Ishikawa (cell line): ENCODE measurements around the gene DDB1.

ENCODE experiments used
- CEBPB ChIP-seq: IDR thresholded peaks from 2 replicates; pipeline ENCODE4 v1.6.1; 2012
- CREB1 ChIP-seq: IDR thresholded peaks from 2 replicates; pipeline ENCODE4 v1.6.1; 2012; ENCODE audit warnings: low read depth
- EGR1 ChIP-seq: IDR thresholded peaks from 2 replicates; pipeline ENCODE4 v1.6.1; 2012
- EP300 ChIP-seq: IDR thresholded peaks from 2 replicates; pipeline ENCODE4 v1.6.1; 2012; ENCODE audit warnings: borderline replicate concordance
- FOXM1 ChIP-seq: IDR thresholded peaks from 2 replicates; pipeline ENCODE4 v1.6.1; 2012; ENCODE audit warnings: low read depth, borderline replicate concordance
- NFIC ChIP-seq: IDR thresholded peaks from 2 replicates; pipeline ENCODE4 v1.6.1; 2012
- RAD21 ChIP-seq: IDR thresholded peaks from 2 replicates; pipeline ENCODE4 v1.6.1; 2012; ENCODE audit warnings: low read depth
- TAF1 ChIP-seq: IDR thresholded peaks from 2 replicates; pipeline ENCODE4 v1.6.1; 2012; ENCODE audit warnings: low read depth, mild to moderate bottlenecking
- TCF12 ChIP-seq: IDR thresholded peaks from 2 replicates; pipeline ENCODE4 v1.6.1; 2012; ENCODE audit warnings: low read depth
- TEAD4 ChIP-seq: IDR thresholded peaks from 2 replicates; pipeline ENCODE4 v1.6.1; 2012
- YY1 ChIP-seq: IDR thresholded peaks from 2 replicates; pipeline ENCODE4 v1.6.1; 2012; ENCODE audit warnings: low read depth
- ZBTB7A ChIP-seq: IDR thresholded peaks from 2 replicates; pipeline ENCODE4 v1.6.1; 2012; ENCODE audit warnings: low read depth
- TF ChIP-seq, protein P1 (sequence below): IDR thresholded peaks from 2 replicates; pipeline ENCODE4 v1.6.1; 2012
- TF ChIP-seq, protein P2 (sequence below): IDR thresholded peaks from 2 replicates; pipeline ENCODE4 v1.6.1; 2012; ENCODE audit warnings: low read depth, mild to moderate bottlenecking
- TF ChIP-seq, protein P3 (sequence below): IDR thresholded peaks from 2 replicates; pipeline ENCODE4 v1.6.1; 2012

The DDB1 gene

DNA sequence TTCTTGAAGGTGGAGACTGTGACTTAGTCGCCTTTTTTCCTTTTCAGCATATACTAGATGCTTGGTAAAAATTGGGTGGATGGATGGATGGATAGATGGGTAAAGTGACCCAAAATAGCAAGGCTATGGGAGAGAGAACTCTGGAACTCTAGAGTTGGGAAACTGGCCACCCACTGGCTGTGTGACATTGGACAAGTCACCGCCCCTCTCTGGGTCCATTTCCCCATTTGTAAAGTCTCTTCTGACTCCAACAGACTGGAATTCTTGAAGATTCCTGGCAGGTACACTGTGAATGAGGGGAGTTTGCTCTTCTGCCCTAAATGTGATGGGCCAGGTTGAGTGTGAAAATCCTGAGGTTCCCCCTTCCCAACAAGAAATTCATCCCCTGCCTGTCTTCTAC is 8.1 kb upstream of the DDB1 start:
- TF ChIP-seq, protein P1, sequence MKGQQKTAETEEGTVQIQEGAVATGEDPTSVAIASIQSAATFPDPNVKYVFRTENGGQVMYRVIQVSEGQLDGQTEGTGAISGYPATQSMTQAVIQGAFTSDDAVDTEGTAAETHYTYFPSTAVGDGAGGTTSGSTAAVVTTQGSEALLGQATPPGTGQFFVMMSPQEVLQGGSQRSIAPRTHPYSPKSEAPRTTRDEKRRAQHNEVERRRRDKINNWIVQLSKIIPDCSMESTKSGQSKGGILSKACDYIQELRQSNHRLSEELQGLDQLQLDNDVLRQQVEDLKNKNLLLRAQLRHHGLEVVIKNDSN, result no peak
- TF ChIP-seq TAF1 (no peak), YY1 (no peak), EGR1 (no peak), TEAD4 (no peak), FOXM1 (no peak), TCF12 (no peak), ZBTB7A (no peak), CREB1 (no peak), RAD21 (no peak), CEBPB (no peak), NFIC (no peak), EP300 (no peak)
- TF ChIP-seq, protein P2, sequence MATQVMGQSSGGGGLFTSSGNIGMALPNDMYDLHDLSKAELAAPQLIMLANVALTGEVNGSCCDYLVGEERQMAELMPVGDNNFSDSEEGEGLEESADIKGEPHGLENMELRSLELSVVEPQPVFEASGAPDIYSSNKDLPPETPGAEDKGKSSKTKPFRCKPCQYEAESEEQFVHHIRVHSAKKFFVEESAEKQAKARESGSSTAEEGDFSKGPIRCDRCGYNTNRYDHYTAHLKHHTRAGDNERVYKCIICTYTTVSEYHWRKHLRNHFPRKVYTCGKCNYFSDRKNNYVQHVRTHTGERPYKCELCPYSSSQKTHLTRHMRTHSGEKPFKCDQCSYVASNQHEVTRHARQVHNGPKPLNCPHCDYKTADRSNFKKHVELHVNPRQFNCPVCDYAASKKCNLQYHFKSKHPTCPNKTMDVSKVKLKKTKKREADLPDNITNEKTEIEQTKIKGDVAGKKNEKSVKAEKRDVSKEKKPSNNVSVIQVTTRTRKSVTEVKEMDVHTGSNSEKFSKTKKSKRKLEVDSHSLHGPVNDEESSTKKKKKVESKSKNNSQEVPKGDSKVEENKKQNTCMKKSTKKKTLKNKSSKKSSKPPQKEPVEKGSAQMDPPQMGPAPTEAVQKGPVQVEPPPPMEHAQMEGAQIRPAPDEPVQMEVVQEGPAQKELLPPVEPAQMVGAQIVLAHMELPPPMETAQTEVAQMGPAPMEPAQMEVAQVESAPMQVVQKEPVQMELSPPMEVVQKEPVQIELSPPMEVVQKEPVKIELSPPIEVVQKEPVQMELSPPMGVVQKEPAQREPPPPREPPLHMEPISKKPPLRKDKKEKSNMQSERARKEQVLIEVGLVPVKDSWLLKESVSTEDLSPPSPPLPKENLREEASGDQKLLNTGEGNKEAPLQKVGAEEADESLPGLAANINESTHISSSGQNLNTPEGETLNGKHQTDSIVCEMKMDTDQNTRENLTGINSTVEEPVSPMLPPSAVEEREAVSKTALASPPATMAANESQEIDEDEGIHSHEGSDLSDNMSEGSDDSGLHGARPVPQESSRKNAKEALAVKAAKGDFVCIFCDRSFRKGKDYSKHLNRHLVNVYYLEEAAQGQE, result no peak
- TF ChIP-seq, protein P3, sequence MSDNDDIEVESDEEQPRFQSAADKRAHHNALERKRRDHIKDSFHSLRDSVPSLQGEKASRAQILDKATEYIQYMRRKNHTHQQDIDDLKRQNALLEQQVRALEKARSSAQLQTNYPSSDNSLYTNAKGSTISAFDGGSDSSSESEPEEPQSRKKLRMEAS, result no peak

DNA sequence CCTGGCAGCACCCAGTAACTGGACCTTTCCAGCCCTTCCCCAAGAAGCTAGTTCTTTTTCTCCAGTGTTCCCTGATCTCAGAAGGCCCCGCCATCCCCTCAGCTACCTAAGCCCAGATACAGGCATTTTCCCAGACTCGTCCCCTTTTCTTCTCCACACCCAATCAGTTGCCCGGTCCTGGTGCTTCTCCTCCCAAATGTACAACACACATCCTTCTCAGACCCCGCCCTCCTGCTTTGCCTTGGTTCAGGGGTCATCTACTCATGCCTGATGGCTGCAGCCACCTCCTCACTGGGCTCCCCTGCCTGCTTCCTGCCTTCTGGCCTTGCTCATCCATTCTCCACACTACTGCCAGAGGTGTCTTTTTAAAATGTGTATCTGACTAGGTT is 6.6 kb upstream of the DDB1 start:
- no peak for TF ChIP-seq RAD21
- TF ChIP-seq, protein P3, result no peak
- TF ChIP-seq, protein P1, result no peak
- TF ChIP-seq, protein P2, result no peak
- TF ChIP-seq TAF1, result no peak
- no peak for TF ChIP-seq EP300
- no peak for TF ChIP-seq FOXM1
- TF ChIP-seq YY1, result no peak
- TF ChIP-seq CREB1, result no peak
- no peak for TF ChIP-seq TEAD4

DNA sequence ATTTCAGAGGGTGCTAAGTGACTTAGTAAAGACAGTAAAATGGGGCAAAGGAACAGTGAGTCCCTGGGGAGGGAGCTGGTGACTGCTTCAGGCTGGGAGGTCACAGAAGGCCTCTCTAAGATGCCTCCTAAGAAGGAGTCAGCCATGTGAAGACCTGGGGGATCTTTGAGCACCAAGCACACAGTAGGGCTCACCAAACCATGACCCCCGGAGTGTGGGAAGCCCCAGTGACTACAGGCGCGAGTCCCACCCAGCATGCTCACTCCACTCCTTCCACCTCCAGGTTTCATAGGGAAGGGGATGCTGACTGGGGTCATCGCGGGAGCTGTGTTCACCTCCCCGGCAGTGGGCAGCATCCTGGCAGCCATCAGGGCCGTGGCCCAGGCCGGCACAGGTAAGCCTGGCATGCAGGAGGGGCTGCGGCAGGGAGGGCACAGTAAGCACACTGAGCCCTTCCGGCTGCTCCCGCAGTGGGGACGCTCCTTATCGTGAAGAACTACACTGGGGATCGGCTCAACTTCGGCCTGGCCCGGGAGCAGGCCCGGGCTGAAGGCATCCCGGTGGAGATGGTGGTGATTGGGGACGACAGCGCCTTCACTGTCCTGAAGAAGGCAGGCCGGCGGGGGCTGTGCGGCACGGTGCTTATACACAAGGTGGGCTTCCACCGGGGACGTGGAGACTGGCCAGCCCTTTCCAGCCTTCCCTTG is 6.0 kb upstream of the DDB1 start:
- no peak for TF ChIP-seq RAD21
- TF ChIP-seq, protein P1, result no peak
- no peak for TF ChIP-seq EGR1
- TF ChIP-seq NFIC, result no peak
- no peak for TF ChIP-seq CEBPB
- no peak for TF ChIP-seq ZBTB7A
- TF ChIP-seq TAF1, result no peak
- TF ChIP-seq TCF12, result no peak
- TF ChIP-seq YY1, result no peak
- no peak for TF ChIP-seq CREB1
- TF ChIP-seq, protein P3, result no peak
- no peak for TF ChIP-seq TEAD4
- TF ChIP-seq EP300, result no peak

DNA sequence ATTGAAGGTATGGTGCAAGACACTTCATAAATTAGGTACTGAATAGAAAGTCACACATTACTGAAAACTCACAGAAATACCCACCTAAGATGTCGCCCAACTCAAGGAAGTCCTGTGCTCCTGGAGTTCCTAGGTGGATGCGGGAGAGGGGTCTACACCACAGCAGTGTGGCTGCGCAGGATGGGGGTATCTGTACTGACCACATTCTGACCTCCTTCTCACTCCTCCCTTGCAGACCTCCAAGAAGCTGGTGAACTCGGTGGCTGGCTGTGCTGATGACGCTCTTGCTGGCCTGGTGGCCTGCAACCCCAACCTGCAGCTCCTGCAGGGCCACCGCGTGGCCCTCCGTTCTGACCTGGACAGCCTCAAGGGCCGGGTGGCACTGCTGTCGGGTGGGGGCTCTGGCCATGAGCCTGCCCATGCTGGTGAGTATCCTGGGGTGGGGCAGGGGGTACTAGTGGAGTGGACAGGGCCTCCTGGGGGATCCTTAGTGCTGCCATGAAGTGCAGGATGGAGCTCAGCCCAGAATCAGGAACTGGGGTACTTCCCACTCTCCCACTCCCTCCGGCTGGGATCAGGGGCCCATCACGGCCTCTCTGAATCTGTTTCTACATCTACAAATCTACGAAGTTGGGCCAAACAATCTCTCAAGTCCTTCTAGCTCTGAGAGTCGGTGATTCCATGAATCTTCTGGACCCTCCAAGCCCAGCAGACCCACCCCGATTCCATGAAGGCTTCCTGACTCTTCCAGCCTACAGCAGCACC is 5.0 kb upstream of the DDB1 start:
- no peak for TF ChIP-seq CEBPB
- TF ChIP-seq ZBTB7A, result no peak
- no peak for TF ChIP-seq FOXM1
- no peak for TF ChIP-seq CREB1
- no peak for TF ChIP-seq EGR1
- no peak for TF ChIP-seq TCF12
- no peak for TF ChIP-seq YY1
- no peak for TF ChIP-seq EP300
- TF ChIP-seq, protein P2, result no peak
- TF ChIP-seq TEAD4, result no peak
